ENCODE measurements around the gene UBAP1L.
"Not testable (repeated sequence)": the region's sequence is repeated elsewhere in the genome, so short reads cannot be mapped to it uniquely, and the experiment has no call there.

Gene UBAP1L

DNA sequence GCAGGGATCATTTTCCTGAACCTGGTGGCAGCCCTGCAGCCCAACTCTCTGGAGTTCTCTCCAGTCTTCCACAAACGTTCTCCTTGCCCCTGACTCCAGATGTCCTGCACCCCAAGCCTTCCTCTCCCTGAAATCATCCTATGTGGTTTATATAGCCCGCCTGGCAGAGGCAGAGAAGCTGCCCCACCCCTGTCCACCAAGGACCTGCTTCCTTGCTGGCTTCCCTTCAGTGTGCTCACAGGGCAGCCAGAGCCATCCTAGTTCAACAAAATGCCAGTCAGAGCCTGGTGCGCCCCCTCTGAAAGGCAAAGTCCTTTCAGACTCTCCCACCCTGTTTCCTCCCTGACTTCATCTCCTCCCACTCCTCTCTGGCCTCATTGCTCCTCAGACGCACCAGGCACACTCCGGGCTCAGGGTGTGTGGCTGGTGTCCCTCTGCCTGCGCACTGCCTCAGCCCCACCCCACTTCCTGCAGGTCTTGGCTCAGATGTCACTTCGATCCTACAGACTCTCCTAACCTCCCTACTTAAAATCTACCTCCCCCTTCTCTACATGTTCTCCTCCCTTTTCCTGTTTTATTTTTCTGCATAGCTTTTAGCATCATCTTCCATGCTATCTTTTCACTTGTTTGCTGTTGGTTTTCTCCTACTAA, 32.6 kb downstream of the UBAP1L start:
- no peak for DNase-seq

- DNase-seq, result no peak
Observed at GRCh38 chr15:65081758-65082157, 33.2 kb downstream of the UBAP1L start.

DNA sequence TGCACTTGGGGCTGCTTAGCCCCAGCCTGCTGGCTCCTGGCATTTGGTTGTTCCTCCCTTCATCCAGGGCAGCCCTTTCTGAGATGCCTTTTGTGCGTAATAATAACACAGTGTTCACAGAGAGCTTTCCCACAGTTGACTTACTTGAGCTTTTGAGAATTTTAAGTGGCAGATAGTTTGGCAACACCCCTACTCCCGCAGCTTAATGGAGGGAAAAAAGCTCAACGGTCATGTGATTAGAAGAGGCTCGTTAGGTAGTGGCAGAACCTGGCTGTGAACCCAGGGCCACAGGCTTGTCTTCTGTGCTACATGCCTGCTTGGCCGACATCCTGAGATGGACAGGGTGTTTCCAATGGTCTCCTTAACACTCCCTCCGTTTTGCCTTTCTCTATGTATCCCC, 33.7 kb downstream of the UBAP1L start:
- DNase-seq, result no peak

GRCh38 chr15:65079580-65079979, 35.4 kb downstream of the UBAP1L start:
- DNase-seq, result no peak

DNA sequence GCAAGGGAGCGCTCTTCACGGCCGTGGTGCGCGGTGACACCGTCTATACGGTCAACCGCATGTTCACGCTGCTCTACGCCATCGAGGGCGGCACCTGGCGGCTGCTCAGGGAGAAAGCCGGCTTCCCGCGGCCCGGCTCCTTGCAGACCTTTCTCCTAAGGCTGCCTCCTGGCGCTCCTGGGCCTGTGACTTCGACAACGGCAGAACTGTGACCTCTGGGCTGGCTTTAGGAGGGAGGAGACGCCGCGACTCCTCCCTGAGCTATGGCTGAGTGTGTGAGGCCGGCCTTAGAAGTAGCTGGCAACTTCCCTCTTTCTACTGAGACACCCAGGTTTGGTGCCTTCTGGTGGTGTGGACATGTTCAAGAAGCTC, 37.0 kb downstream of the UBAP1L start:
- no peak for DNase-seq

DNA sequence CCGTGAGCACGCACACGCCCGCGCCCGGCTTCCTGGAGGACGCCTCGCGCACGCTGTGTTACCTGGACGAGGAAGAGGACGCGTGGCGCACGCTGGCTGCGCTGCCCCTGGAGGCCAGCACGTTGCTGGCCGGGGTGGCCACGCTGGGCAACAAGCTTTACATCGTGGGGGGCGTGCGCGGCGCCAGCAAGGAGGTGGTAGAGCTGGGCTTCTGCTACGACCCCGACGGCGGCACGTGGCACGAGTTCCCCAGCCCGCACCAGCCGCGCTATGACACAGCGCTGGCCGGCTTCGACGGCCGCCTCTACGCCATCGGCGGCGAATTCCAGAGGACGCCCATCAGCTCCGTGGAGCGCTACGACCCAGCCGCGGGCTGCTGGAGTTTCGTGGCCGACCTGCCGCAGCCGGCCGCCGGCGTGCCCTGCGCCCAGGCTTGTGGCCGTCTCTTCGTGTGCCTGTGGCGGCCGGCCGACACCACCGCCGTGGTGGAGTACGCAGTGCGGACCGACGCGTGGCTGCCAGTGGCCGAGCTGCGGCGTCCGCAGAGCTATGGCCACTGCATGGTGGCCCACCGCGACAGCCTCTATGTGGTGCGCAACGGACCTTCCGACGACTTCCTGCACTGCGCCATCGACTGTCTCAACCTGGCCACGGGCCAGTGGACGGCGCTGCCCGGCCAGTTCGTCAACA, 37.6 kb downstream of the UBAP1L start:
- DNase-seq, result no peak

DNA sequence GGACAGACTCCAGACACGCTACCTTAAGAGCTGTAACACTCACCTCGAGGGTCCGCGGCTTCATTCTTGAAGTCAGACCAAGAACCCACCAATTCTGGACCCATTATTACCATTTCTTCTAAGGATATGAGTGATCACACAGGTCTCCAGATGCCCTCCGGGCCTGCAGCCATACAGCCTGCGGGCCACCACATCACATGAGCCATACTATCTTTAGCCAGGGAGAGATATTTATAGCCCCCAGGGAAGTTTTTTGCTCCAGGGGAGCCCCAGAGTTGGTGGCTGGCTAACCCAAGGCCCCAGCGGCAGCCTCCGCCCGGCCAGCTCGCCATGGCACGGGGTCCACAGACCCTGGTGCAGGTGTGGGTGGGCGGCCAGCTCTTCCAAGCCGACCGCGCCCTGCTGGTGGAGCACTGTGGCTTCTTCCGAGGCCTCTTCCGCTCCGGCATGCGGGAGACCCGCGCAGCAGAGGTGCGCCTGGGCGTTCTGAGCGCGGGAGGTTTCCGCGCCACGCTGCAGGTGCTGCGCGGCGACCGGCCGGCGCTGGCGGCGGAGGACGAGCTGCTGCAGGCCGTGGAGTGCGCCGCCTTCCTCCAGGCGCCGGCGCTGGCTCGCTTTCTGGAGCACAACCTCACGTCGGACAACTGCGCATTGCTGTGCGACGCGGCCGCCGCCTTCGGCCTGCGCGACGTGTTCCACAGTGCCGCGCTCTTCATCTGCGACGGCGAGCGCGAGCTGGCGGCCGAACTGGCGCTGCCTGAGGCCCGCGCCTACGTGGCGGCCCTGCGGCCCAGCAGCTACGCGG, 38.3 kb downstream of the UBAP1L start, which contains the start of gene KBTBD13:
Gene KBTBD13 (plus strand): TSS at position 261 of the 805 bp plus-strand sequence. CDS start 70 bp downstream, at position 331.
- no peak for DNase-seq

DNA sequence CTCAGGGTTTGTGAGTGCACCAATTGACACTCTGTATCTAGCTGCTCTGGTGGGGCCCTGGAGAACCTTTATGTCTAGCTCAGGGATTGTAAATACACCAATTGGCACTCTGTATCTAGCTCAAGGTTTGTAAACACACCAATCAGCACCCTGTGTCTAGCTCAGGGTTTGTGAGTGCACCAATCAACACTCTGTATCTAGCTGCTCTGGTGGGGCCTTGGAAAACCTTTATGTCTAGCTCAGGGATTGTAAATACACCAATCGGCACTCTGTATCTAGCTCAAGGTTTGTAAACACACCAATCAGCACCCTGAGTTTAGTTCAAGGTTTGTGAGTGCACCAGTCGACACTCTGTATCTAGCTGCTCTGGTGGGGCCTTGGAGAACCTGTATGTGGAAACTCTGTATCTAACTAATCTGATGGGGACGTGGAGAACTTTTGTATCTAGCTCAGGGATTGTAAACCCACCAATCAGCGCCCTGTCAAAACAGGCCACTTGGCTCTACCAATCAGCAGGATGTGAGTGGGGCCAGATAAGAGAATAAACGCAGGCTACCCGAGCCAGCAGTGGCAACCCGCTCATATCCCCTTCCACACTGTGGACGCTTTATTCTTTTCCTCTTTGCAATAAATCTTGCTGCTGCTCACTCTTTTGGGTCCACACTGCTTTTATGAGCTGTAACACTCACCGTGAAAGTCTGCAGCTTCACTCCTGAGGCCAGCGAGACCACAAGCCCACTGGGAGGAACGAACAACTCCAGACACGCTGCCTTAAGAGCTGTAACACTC, 39.2 kb downstream of the UBAP1L start:
- DNase-seq, result not testable (repeated sequence)

DNA sequence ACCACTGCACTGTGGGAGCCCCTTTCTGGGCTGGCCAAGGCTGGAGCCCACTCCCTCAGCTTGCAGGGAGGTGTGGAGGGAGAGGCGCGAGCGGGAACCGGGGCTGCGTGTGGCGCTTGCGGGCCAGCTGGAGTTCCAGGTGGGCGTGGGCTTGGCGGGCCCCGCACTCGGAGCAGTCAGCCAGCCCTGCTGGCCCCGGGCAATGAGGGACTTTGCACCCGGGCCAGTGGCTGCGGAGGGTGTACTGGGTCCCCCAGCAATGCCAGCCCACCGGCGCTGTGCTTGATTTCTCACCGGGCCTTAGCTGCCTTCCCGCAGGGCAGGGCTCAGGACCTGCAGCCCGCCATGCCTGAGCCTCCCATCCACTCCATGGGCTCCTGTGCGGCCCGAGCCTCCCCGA, 40.1 kb downstream of the UBAP1L start:
- DNase-seq, result not testable (repeated sequence)

GRCh38 chr15:65072617-65073016, 42.4 kb downstream of the UBAP1L start:
- DNase-seq, result no peak

DNA sequence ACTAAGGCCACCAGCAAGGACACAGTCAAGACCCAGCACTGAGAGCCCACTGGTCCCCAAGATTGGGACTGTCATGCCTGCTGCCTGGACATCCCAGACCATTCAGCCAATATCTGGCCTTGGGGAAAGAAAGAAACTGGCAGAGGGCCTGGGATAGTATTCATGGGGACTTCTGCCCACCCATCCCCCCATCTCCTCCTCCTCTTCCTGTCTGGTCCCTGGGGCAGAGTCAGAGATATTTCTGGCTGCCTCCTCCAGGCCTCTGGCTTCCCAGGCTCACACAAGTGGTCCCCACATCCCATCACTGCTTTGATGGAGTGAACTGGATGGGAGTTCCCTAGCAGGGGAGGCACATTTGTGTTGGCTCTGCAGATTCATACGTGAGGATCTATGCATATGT, 43.0 kb downstream of the UBAP1L start:
- no peak for DNase-seq

GRCh38 chr15:65071381-65071811, 43.6 kb downstream of the UBAP1L start:
- no peak for DNase-seq

- no peak for DNase-seq
Observed at GRCh38 chr15:65069779-65070546, 45.0 kb downstream of the UBAP1L start.

DNA sequence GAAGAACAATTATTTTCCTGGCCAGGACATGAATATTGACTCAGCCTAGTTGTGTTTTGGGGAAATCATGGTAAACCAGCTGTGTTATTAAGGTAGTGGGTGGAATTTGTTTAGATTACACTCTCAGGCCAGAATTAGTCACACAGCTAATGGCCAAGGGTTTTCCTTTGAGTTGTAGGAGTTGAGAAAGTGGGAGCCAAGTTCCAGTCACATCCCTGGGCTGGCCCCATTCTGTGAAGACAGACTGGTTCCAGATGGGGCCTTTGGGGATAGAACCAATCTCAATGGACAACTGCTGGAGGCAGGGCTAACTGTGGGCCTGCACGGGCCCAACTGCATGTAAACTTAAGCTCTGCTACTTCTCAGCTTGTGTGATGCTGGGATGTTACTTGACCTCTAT, 45.8 kb downstream of the UBAP1L start:
- DNase-seq, result no peak

- no peak for DNase-seq
Observed at GRCh38 chr15:65068403-65068788, 46.6 kb downstream of the UBAP1L start.

DNA sequence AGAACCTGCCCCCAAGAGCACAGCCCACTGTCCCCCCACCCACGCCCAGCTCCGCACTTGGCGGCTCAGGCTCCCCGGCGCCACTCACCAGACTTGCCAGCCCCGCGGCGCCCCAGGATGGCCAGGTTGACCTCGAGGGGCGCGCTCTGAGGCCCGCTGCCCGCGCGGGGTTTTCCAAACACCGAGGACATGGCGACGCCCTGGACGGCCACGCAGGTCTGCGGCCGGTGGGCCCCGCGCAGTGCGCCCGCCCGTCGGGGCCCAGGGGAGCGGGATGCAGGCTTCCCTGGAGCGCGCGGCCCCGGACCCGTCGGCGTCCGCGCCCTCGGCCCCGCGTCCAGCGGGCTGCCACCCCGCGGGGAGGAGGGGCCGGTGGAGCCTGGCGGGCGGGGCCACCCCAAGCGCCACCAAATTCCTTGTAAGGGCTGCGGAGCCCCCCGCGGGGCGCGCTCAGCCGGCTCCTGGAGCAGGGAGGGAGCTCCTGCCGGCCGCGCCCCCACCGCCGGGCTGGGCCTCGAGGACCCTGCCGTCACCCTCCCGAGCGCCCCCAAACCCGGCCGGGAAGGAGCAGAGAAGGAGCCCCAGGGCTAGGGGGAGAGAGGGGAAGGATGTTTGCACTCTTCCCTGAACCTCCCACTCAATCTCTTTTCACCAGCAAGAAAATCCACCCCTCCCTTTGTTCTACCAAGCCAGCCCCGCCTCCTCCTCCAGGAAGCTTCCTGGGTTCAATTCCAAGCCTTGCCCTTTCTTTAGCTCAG, 47.2 kb downstream of the UBAP1L start, which contains the start of gene RASL12:
Gene RASL12 (minus strand): TSS at position 347 of the 758 bp plus-strand sequence. CDS start 156 bp downstream, at position 191.
- DNase-seq, result no peak

GRCh38 chr15:65067317-65067644, 47.7 kb downstream of the UBAP1L start:
- DNase-seq, result no peak

DNA sequence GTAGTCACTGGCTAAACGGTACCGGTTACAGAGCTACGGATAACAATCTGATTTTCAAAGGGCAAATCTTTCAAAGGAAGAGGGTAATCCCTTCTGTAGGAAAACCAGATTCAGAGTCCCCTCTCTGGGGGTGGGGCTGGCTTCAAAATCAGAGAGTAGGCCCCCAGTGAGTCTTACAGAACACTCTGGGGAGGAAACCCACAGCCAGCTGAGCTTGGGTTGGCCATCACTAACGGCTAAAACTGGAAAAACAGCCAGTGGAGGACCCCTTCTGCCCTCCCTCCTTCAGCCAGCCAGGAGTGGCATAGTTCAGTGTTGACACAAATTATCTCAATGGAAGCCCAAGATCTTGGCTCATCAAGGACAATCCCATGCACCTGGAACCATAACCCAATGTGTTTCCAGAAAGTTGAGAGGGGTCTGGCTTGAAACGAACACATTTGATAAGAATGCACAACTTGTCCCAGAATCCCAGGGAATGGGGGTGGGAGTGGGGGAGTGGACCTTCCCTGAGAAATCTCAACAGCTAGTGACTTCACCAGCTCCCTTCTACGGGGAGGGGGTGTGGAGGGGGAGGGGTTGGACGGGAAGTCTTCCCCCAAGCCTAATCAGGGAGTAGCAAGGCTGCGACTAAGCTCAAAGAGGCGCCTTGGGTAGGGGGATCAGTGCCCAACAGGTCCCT, 48.2 kb downstream of the UBAP1L start:
- no peak for DNase-seq

- no peak for DNase-seq
Observed at GRCh38 chr15:65066001-65066634, 48.9 kb downstream of the UBAP1L start.

DNA sequence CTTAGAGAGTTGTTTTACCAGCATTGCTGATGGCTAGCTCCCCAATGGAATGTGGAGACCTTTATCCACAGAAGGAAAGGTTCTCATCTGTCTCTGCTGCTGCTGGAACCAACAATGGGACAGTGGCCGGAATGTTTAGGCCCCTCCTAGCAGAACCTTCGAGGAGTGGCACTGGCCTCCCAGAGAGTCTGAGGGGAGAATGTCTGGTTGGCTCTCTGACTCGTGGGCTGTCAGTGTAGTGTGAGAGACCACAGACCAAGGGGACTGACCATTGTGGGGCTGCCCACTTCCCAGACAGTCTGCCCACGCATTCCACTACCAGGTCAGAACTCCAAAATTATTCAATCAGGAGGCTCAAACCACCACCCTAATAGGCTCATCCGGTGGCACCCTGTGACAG, 52.3 kb downstream of the UBAP1L start:
- no peak for DNase-seq
